Coronary artery (tissue), 2 donors: ENCODE data around the gene RGS6.

Experiments used
- DNase-seq: peaks from one replicate; pipeline ENCODE4 v3.0.0-alpha.2; 2017; ENCODE audit warnings: low spot score
- H3K27ac ChIP-seq, 2 donors: fragments of 200-600 bp; sonication (generic); one replicate each; pipeline ENCODE4 v1.5.1; 2016 to 2019
- H3K4me3 ChIP-seq: fragments of 200-600 bp; sonication (generic); 2 replicates; pipeline ENCODE4 v1.5.1; 2016; ENCODE audit warnings: mild to moderate bottlenecking, moderate library complexity
- CTCF ChIP-seq: fragments of 200-600 bp; sonication (generic); IDR thresholded peaks from one replicate; pipeline ENCODE4 v1.5.1; 2019; ENCODE audit warnings: antibody characterized with exemption

RGS6 gene

GRCh38 chr14:72070458-72070857 is 138.2 kb downstream of the RGS6 start:
- no peak for DNase-seq
- no peak overlapping the region for H3K4me3 ChIP-seq
- no peak overlapping the region for H3K27ac ChIP-seq
- TF ChIP-seq CTCF: no peak

GRCh38 chr14:72075649-72076334 is 143.6 kb downstream of the RGS6 start:
- no peak for DNase-seq
- no peak overlapping the region for H3K27ac ChIP-seq
- H3K4me3 ChIP-seq: no peak overlapping the region

GRCh38 chr14:72081137-72081536 is 148.9 kb downstream of the RGS6 start:
- H3K4me3 ChIP-seq: no peak overlapping the region
- H3K27ac ChIP-seq: no peak overlapping the region
- DNase-seq: no peak
- no peak for TF ChIP-seq CTCF

More at GRCh38 chr14:72075649-72076334, 143.6 kb downstream of the RGS6 start:
- TF ChIP-seq CTCF: no peak

- Histone ChIP-seq H3K4me3 (no peak overlapping the region), H3K27ac (no peak overlapping the region)
- no peak for TF ChIP-seq CTCF
- no peak for DNase-seq
These were observed 152.7 kb downstream of the RGS6 start for GRCh38 chr14:72084935-72085334.

- no peak for DNase-seq
- Histone ChIP-seq H3K4me3 (no peak overlapping the region), H3K27ac (no peak overlapping the region)
- TF ChIP-seq CTCF: no peak
These were observed 157.4 kb downstream of the RGS6 start for GRCh38 chr14:72089625-72090024.

- no peak overlapping the region for H3K27ac ChIP-seq
- no peak for DNase-seq
- no peak overlapping the region for H3K4me3 ChIP-seq
- no peak for TF ChIP-seq CTCF
These were observed 162.8 kb downstream of the RGS6 start for GRCh38 chr14:72094844-72095582.
